Effector CD4-positive, alpha-beta T cell (primary cell): ENCODE results near the gene CHSY1.

Experiments used
- DNase-seq: peaks from one replicate; pipeline ENCODE4 v3.0.0-alpha.2; 2020

Gene CHSY1

DNA sequence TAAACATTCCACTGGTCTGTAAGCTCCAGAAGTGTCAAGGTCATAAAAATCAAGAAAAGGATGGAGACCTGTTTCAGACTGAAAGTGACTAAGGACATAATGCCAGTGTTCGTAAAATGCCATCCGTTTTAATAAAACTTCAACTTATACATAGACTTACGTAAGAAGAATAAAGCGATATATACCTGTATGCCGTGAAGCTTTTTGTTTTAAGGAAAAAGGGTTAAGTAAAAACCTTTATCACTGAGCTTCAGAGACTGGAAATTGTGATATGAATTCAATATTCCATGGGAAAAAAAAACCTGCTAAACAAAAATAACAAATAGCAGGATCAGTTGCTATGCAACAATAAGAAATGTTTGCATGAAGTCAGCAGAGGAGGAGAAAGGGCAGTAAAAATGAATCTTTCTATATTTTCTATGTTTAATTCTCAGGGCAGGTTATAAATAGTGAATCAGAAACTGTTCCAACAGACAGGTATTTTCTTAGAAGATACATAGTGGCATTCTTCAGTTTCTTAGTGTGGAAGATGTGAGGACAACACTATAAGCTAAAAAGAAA, 42.5 kb downstream of the CHSY1 start:
- DNase-seq = no peak

- no peak for DNase-seq
These were observed 44.0 kb downstream of the CHSY1 start for GRCh38 chr15:101207867-101208288.

DNA sequence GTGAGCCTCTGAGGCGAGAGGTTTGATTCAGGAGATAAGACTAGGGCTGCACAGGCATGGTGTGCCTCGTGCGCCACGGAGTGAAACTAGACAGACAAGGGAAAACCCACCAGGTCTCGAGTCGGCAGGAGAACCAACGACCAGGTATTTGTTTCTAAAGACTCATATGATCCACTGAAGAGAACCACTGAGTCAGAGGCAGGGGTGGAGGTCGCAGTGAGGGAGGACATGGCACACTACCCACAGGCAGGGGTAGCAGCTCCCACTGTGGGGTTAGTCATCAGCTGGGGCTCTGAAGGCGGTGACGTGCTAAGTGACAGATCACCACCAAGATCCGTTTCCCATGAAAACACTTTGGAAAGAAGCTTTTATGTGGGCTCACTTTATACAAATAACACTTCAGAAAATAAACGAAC, 45.7 kb downstream of the CHSY1 start:
- DNase-seq = peak; percentile 56

DNA sequence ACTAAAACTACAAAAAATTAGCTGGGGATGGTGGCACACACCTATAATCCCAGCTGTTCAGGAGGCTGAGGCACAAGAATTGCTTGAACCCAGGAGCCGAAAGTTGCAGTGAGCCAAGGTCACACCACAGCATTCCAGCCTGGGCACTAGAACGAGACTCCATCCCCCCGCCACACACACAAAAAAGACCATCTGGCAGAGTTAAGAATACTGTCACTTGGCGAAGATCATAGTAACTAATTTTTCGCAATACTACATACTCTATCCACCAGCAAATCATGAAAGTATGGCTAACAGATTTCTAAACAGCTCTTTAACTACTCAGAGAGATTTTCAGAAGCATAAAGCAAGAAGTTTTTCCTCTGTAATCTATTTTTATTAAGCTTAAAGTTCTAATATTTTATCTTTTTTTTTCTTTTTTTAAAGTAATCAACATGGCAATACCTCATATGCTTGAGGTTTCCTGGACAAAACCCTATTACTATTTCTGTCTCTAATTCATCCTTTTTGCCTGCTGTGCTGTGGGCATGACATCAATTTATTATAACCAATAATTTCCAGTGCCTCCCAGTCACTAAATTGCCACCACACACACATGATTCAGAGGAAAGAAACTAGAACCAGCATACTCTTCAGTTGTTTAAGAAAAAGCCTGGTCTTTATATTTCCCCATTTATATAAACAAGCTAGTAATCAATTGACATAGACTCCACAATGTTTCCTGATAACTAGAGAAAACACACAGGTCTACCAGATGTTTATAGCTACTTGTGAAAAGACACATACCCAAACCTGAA, 46.9 kb downstream of the CHSY1 start:
- no peak for DNase-seq

DNA sequence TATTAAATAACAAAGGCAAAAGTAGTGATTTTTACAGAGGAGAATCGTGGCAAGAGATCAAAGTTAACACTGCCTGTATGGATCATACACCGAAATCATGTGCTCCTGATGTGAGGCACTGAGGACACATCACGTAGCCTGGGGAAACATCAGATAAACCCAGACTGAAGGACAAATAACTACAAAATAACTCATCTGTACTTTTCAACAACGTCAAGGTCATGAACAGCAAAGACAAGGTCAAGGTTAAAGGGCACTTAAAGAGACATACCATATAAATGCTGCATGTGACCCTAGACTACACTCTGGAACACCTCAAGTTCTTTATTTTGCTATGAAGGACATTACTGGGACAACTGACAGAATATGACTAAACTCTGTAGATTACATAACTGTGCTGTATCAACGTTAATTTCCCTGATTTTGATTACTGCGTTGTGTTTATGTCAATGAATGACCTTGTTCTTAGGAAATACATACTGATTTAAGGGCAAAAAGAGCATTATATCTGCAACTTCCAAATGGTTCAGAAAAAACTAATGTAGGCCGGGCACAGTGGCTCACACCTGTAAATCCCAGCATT, 48.1 kb downstream of the CHSY1 start:
- DNase-seq = no peak

DNA sequence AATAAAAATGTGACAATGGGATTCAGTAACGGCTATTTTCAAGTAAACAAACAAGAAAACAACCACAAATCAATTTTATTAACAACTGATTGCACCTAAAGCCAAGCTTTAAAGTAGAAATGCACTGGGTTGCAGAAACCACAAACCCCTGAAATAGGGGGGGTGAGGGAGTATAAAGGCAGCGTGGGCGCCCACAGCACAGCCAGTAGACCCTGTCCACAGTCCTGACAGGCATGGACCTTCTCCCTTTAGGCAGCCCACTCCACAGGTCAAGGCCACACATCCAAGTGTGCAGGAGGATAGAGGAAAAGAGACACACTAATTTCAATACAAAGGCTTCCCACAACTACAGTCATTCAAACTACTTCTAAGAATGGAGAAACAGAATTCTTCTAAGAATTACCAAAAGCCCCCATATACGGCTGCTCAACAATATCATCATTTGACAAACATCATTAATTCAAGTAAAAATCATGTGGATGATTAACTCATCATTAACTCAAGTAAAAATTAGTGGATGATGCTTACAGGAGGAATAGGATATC, 48.7 kb downstream of the CHSY1 start:
- no peak for DNase-seq

GRCh38 chr15:101201411-101202174, 50.3 kb downstream of the CHSY1 start:
- no peak for DNase-seq

GRCh38 chr15:101200181-101200580, 51.7 kb downstream of the CHSY1 start:
- DNase-seq = no peak

- no peak for DNase-seq
These were observed 53.0 kb downstream of the CHSY1 start for GRCh38 chr15:101198800-101199199.

DNA sequence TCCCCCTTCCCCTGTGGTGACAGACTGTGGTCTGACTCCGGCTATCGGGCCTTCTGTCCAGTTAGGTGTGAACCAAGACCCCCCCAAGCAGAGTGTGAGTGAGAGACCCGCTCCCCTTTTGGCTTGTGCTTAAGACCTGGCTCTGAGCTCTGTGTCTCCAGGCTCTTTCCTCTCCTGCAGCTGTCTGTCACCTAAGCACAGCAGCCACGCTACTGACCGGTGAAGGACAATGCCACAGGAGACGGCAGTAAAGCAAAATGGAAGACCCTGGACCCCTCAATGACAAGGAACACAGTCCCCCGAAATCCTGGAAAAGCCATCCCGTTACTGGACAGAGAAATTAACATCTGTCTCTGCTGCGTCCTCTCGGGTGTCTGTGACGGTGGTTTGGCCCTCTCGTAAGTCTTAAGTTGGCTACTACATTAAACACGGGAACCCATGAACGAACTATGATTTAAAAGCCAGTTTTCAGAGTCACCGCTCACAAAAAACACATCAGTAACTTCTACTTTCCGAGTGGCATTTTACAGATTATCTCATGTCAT, 53.7 kb downstream of the CHSY1 start:
- no peak for DNase-seq

DNA sequence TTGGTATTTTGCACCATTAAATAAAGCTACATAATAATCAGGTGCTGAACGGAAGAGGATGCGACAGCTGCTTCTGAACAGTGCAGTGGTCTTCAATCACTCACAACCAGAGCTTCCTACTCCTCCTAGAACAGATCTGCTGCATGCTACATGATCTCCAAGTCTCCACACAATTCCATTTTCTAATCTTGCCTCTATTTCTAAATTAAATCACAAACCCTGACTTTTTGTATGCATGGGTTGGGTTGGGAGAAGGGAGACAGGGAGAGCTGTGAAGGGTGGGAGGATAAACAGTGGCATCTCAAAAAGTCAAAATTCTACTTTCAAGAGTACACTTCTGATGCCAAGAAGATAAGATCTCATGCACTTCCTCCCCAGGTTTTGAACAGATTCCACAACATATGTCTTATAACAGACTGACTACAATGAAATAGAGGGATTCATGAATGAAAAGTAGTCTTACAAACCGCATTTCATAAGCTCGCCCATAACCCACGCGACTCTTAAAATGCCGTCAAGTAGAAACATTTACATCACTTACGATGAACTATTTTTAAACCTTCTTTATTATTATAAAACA, 57.2 kb downstream of the CHSY1 start:
- DNase-seq = no peak

- no peak for DNase-seq
These were observed 57.9 kb downstream of the CHSY1 start for GRCh38 chr15:101193806-101194545.

DNA sequence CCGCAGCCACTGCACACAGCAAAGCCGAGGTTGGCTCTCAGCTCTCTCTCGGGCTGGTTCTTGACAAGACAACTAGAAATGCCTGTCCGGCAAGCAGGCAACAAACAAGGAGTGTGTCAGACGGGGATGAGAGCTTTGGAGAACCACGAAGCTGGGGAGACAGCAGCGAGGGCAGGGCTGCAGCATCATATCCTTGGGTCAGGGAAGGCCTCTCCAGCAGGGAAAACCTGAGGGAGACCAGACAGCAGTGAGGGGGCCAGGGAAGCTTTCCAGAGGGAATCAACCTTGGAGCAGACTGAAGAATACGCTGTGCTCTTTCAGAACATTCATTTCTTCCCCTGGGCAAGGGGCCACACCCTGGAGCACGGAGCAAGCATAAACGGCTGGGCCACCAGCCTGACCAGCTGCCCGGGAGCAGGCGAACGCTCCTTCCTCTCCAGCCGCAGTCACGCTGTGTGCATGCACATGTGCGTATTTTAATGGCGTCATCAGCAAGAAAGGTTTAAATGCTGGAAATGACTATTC, 58.7 kb downstream of the CHSY1 start:
- DNase-seq = no peak

DNA sequence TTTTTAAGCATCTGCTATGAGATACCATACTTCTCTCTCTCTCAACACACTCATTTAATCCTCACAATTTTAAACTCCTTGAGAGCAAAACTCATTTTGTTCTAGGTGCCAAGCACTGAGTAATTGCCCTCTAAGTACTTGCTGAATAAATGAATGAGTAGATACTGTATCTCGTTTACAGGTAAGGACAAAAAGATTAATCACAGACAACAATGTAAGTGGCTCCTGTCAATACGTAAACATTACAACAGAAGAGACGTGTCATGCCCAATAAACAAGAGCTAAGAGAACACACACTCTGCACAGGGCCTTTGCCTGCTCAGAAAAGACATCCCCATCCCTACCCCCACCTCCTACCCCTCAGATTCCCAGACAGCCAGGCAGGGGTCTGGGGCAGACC, 59.8 kb downstream of the CHSY1 start:
- DNase-seq = no peak

DNA sequence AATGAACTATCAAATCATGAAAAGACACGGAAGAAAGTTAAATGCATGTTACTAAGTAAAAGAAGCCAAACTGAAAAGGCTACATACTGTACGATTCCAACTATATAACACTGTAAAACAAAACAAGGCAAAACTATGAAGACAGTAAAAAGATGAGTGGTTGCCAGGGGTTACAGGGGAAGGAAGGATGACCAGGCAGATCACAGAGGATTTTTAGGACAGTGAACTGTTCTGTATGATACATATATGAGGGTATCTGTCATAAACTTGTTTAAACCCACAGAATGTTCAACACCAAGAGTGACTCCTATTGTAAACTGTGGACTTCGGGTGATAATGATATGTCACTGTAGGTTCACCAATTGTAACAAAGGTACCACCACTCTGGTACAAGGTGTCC, 60.6 kb downstream of the CHSY1 start:
- no peak for DNase-seq

DNA sequence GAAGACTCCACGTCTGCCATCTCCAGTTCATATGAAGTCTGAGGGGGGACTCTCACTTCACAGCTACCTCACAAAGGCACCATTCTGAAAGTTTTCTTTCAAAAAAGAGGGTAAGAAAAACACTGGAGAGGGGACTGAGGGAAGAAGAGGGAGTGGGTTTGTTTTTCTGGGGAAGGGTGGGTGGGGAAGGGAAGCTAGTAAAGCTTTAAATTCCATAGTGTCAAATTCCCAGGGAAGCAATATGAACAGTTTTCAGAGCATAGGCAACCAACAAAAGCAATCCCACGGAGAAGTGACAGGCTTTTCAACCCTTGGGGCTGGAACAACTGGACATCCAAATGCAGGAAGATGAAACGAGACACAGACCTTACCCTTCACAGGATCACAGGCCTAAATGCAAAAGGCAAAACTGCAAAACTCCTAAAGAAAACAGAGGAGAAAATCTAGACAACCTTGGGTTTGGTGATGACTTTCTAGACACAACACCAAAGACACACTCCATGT, 61.7 kb downstream of the CHSY1 start:
- DNase-seq = no peak

DNA sequence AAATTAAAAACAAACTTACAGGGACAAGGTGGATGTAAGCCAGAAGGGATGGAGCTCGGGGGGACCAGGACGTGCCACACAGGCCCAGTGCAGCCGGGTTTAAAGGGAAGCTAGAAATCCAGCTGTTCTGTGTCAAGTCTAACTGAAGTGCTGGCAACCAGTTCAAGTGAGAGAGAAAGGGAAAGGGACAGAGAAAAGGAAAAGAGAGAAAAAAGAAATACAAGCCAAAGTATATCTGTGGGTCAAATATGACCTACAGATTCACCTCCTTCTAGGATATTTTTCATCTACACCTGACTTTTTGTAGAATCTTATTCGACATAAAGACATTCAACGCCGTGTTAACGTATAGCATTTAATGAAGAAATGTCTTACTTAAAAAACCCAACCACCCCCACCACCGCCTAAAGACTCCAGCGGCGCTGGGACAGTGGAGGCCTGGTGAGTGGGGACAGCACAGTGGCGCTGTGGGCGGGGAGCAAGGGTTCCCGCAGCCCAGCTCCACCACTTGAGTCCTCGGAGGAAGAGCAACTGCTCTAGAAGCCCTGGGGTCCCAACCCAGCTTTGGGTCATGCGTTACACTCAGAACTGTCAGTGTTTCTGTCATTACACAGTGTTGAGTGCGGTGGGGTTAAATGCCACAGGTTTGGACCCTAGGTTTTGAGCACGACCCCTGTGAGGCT, 62.3 kb downstream of the CHSY1 start:
- DNase-seq = no peak

- no peak for DNase-seq
These were observed 63.0 kb downstream of the CHSY1 start for GRCh38 chr15:101188637-101189408.

- no peak for DNase-seq
These were observed 63.8 kb downstream of the CHSY1 start for GRCh38 chr15:101187820-101188636.
